CD1c-positive myeloid dendritic cell (primary cell): ENCODE measurements around the gene SBF2.
"Not testable (repeated sequence)": the region's sequence is repeated elsewhere in the genome, so short reads cannot be mapped to it uniquely, and the experiment has no call there.

Source experiments
- DNase-seq: peaks from one replicate; pipeline ENCODE4 v3.0.0-alpha.2; 2016; ENCODE audit errors: extremely low spot score

The SBF2 gene

DNA sequence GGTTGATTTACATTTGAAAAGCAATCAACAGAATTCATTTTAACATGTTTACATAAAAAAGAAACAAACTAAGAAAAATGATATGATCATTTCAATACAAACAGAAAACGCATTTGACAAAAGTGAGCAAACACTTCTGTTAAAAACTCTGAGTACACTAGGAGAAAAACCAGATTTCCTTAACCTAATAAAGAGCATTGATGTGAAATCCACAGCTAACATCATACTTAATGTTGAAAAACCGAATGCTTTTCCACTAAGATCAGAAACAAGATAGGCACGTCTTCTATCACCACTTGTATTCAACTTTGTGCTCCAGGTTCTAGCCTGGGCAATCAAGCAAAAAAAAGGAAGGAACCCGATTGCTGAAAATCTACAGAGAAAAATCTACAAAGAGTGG lies 227.6 kb downstream of the SBF2 start:
- DNase-seq, result no peak

DNA sequence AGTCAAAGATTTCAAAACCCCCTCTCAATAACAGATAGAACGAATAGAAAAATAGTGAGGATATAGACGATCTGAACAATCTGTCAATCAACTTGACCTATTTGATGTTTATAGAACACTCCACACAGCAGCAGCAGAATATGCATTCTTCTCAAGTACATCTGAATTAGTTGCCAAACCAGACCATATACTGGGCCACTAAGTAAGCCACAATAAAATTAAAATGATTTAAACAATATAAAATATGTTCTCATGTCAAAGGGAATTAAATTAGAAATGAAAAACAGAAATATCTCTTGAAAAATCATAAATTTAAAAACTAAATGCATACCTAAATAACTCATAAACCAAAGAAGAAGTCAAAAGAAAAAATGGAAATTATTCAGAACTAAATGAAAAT lies 229.2 kb downstream of the SBF2 start:
- DNase-seq, result no peak

DNA sequence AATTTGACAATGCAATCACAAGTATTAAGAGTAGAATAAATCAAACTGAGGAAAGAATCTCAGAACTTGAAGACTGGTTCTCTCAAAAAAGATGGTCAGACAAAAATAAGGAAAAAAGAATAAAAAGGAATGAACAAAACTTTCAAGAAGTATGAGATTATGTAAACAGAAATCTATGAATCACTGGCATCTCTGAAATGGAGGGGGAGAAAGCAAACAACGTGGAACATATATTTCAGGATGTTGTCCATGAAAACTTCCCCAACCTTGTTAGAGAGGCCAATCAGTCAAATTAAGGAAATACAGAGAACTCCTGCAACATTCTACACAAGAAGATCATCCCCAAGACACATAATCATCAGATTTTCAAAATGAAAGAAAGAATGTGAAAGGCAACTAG lies 235.7 kb downstream of the SBF2 start:
- DNase-seq, result no peak

DNA sequence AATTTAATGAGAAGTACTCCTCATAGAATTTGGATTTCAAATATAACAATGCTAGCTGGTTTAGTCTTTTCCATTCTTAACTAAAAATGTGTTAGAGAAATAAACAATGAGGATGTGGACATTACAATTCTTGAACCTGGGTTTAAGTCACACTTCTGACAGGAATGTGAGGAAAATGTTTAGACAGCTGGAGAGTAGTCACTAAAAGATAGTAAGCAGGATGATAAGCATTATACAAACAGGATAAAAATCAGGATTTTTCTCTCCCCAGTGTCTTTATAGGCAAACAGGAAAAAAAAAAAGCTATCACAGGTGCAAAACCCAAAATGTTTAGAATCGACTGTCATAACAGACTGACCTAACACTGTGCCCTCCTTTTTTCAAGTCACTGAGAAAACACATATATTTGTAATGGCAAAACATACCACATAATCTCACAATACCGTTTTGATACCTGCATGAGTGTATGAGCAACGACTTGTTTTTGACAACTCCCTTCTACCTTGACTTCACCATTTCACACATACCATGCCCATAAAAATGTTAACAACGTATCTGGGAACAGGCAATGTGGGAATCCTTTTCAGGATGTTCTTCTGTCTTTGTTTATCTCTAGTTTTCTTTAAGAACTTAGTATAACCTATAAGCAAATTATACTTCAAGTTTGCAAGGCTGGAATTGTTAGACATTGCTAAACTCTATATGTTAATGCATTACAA lies 242.0 kb downstream of the SBF2 start:
- no peak for DNase-seq

- no peak for DNase-seq
Observed at GRCh38 chr11:10050561-10050960, 243.5 kb downstream of the SBF2 start.

DNA sequence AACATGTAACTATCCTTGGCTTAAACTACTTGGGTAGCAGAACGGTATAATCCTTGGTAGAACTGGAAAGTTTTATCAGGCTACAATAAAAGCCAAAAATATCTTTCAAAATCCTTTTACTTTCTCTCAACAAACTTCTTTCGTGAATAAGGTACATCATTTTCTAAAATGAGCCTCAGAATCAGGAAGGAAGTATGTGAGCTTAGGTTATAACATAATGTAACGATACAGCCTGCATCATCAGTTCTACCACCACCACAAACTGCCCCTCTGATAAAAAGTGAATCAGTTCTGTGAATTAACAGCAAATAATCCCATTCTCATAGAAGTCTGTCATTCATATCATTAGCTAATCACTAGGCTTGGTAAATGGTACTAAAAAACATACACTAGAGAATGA lies 244.3 kb downstream of the SBF2 start:
- DNase-seq, result no peak

DNA sequence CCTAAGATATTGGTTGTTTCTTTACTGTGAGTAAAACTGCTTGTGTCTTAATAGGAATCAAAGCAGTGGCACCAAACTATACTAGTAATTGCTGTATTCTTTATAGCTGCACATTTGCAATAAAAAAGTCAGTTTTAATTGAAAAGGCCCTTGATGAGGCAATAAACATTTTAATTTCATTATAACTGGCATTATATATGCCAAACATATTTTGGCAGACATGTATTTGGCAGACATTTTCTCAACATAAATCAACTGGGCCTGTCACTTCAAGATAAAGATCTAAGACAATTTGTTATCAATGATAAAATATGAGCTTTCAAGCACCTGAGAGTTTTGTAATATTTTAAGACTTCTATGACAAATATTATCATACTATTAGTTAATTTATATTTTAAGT lies 245.7 kb downstream of the SBF2 start:
- DNase-seq, result no peak

- DNase-seq, result no peak
Observed at GRCh38 chr11:10044618-10045017, 249.4 kb downstream of the SBF2 start.

DNA sequence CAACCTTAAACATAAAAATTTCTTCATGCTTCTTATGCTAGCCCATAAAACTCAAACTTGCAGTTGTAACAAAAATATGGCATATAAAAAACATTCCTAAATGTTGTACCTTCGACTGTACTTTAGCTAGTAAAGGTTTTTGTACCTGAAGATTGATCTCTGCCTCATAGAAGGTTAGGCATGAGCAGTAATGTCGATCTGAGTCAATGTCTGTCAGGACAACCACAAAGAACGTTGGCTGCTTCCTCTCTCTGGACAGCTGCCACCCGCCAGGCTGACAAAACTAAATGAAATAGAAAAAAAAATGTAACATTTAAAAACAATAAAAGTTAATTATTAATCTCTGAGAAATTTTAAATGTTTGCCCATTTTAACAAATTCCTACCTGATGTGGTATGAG lies 251.3 kb downstream of the SBF2 start:
- DNase-seq, result peak; percentile 5

GRCh38 chr11:10041748-10042446 lies 252.1 kb downstream of the SBF2 start:
- peak; percentile 39 for DNase-seq

GRCh38 chr11:10041332-10041731 lies 252.7 kb downstream of the SBF2 start:
- no peak for DNase-seq

- DNase-seq, result no peak
Observed at GRCh38 chr11:10038521-10039302, 255.3 kb downstream of the SBF2 start.

GRCh38 chr11:10035932-10036331 lies 258.1 kb downstream of the SBF2 start:
- not testable (repeated sequence) for DNase-seq

- DNase-seq, result no peak
Observed at GRCh38 chr11:10032935-10033334, 261.1 kb downstream of the SBF2 start.

GRCh38 chr11:10030122-10030490 lies 263.9 kb downstream of the SBF2 start:
- DNase-seq, result no peak

DNA sequence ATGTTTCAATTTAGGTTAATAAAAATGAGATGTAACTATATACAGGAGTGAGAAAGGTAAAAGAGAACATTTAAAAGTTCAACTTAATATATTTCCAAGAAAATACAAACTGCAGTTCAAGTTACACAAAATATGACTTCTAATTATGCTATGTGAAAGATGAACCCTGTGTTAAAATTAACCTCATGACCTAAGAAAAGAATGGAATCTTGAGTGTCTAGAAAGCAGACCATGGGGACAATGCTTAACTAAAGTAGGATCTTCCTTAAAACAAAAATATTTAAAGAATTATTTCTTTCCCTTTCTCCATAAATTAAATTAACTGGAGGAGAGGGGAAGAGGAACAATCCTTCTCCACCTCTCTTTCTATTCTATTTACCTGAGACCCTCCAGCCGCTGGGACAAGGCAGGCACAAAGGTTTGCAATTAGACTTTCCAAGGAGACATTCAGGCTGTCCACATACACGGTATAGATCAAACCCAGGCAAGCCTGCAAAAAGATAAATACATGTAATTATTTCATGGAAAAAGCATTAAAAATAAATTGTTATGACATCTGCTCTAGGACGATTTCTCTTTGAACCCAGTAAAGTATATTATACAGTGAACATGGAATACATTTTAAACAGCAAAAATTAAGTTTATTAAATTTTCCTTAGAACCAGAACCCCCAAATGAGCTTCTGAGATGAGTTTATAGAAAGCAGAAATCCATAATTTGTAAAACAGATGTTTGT lies 264.5 kb downstream of the SBF2 start:
- no peak for DNase-seq

GRCh38 chr11:10026514-10026913 lies 267.5 kb downstream of the SBF2 start:
- no peak for DNase-seq

DNA sequence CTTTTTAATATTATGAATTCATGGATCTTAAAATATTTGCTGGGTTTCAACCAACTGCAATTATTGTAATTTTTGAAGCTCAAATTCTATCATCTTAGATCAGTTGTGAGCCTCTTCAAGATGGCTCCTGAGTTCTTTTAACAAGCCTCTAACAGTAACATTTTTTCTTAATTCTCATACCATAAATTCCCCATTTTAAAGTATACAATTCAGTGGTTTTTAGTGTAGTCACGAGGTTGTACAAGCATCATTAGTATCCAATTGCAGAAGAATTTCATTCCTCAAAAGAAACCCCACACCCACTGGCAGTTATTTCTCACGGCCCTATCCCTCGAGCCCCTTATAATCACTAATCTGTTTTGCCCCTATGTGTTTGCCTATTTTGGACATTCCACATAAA lies 270.8 kb downstream of the SBF2 start:
- DNase-seq, result no peak

GRCh38 chr11:10022764-10023163 lies 271.3 kb downstream of the SBF2 start:
- DNase-seq, result no peak

DNA sequence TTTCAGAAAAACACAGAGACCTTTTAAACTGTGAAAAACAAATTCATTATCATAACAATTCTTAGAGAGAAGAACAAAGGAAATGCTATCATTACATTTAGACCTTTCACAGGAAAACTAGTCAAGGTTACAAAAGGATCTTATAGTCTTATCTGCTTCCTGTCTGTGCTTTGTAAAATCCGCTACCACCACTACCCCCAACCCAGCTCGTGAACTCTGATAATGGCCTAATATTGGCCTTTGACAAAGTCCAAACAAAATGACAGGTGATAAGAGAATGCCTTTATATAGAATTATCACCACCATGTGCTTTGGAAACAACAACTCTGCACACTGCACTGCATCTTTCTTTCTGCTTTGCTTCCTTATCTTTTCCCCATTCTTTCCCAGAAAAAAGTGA lies 272.5 kb downstream of the SBF2 start:
- DNase-seq, result no peak

GRCh38 chr11:10019906-10020682 lies 273.9 kb downstream of the SBF2 start:
- peak; percentile 29 for DNase-seq
